Naive thymus-derived CD4-positive, alpha-beta T cell (primary cell): Measurements from ENCODE around the gene DUSP5. TPM values are rescaled to one million over a fixed set of nuclear protein-coding genes. Genes with fewer than 3 reads are reported as not detected.
A peak's percentile ranks its signal among the peaks of the same experiment; 100 is the strongest.

Source experiments
- ATAC-seq: fragments of 150-1000 bp; cut with Tn5 transposase; 2 replicates; pipeline ENCODE4 v1.10.0; 2021; ENCODE audit warnings: mild to moderate bottlenecking, moderate library complexity
- CTCF ChIA-PET: fragments of 350-600 bp; sonication (Branson Sonifier 250); formaldehyde crosslinking; loops from one replicate; lab custom pipeline; 2021; ENCODE audit warnings: antibody characterized with exemption; lab: Charles Lee
- POLR2A ChIA-PET: fragments of 350-600 bp; sonication (Branson Sonifier 250); formaldehyde crosslinking; loops from one replicate; lab custom pipeline; 2021; ENCODE audit warnings: antibody characterized with exemption, inconsistent platforms; lab: Charles Lee
- DNase-seq, 9 donors: peaks; one replicate each; pipeline versions ENCODE4 v3.0.0 to v3.0.0-alpha.2; 2020 to 2022; ENCODE audit warnings: mixed read lengths in 1 of 9
- H3K27ac ChIP-seq: one replicate; pipeline ENCODE4 v1.7.0; 2013; ENCODE audit warnings: mild to moderate bottlenecking, low read depth, low read length, moderate library complexity
- H3K27me3 ChIP-seq, 2 donors: one replicate each; pipeline ENCODE4 v1.7.0; 2013; ENCODE audit warnings: low read length in 2 of 2, mild to moderate bottlenecking in 2 of 2, moderate library complexity in 2 of 2; ENCODE audit not compliant: control insufficient read depth in 2 of 2, insufficient read depth in 2 of 2
- H3K36me3 ChIP-seq, 3 experiments: 1 replicate in 2 of 3; 2 replicates in 1 of 3; pipeline ENCODE4 v1.7.0; 2013; ENCODE audit warnings: low read length in 3 of 3, mild to moderate bottlenecking in 3 of 3, moderate library complexity in 1 of 3; ENCODE audit not compliant: insufficient read depth in 3 of 3, control insufficient read depth in 2 of 3
- H3K4me1 ChIP-seq, 2 donors: one replicate each; pipeline ENCODE4 v1.7.0; 2013; ENCODE audit warnings: low read length in 2 of 2, mild to moderate bottlenecking in 2 of 2, moderate library complexity in 1 of 2; ENCODE audit not compliant: control insufficient read depth in 2 of 2, insufficient read depth in 2 of 2
- H3K4me3 ChIP-seq: 2 replicates; pipeline ENCODE4 v1.7.0; 2013; ENCODE audit warnings: mild to moderate bottlenecking, low read length
- H3K9me3 ChIP-seq, 3 experiments: 1 replicate in 2 of 3; 2 replicates in 1 of 3; pipeline ENCODE4 v1.7.0; 2013; ENCODE audit warnings: low read length in 3 of 3; ENCODE audit not compliant: control insufficient read depth in 2 of 3
- H3K27ac Mint-ChIP-seq, 9 donors: one replicate each; pipeline ENCODE4 v1.8.0; 2020 to 2022; ENCODE audit warnings: mixed read lengths in 9 of 9, mild to moderate bottlenecking in 8 of 9, moderate library complexity in 5 of 9, inconsistent platforms in 2 of 9
- H3K27me3 Mint-ChIP-seq, 5 donors: one replicate each; pipeline ENCODE4 v1.8.0; 2021 to 2022; ENCODE audit warnings: mixed read lengths in 5 of 5, mild to moderate bottlenecking in 1 of 5
- H3K36me3 Mint-ChIP-seq, 5 donors: one replicate each; pipeline ENCODE4 v1.8.0; 2020 to 2022; ENCODE audit warnings: mixed read lengths in 5 of 5, mild to moderate bottlenecking in 3 of 5, inconsistent platforms in 1 of 5
- H3K4me1 Mint-ChIP-seq, 7 donors: one replicate each; pipeline ENCODE4 v1.8.0; 2020 to 2022; ENCODE audit warnings: mixed read lengths in 7 of 7, mild to moderate bottlenecking in 3 of 7, inconsistent platforms in 1 of 7
- H3K4me3 Mint-ChIP-seq, 10 donors: one replicate each; pipeline ENCODE4 v1.8.0; 2020 to 2022; ENCODE audit warnings: mild to moderate bottlenecking in 10 of 10, mixed read lengths in 10 of 10, moderate library complexity in 6 of 10, inconsistent platforms in 2 of 10
- H3K9me3 Mint-ChIP-seq, 11 donors: one replicate each; pipeline ENCODE4 v1.8.0; 2020 to 2022; ENCODE audit warnings: mixed read lengths in 11 of 11, mild to moderate bottlenecking in 4 of 11, inconsistent platforms in 1 of 11, moderate library complexity in 1 of 11
- intact Hi-C, 2 donors: fragments of 100-400 bp; cut with micrococcal nuclease; formaldehyde crosslinking; loops; one replicate each; pipeline ENCODE4 v1.15.1; 2023
- polyA plus RNA-seq, 2 donors: library from polyadenylated mRNA; unstranded; fragments of 300-500 nt; fragmentation: Illumina TruSeq; gene quantifications; one replicate each; pipeline ENCODE4 v1.2.3, GENCODE V29; 2021
- total RNA-seq, 6 experiments: library from RNA in 5 of 6; stranded (reverse) in 5 of 6; gene quantifications; 1 replicate in 5 of 6; 2 replicates in 1 of 6; pipeline ENCODE4 v1.2.3 and lab custom pipeline; 2021 to 2026

DUSP5 gene
- total and polyA plus RNA-seq, 7 experiments from 2014 or later = 0.17 to 57.2 (median 0.51) TPM

DNA sequence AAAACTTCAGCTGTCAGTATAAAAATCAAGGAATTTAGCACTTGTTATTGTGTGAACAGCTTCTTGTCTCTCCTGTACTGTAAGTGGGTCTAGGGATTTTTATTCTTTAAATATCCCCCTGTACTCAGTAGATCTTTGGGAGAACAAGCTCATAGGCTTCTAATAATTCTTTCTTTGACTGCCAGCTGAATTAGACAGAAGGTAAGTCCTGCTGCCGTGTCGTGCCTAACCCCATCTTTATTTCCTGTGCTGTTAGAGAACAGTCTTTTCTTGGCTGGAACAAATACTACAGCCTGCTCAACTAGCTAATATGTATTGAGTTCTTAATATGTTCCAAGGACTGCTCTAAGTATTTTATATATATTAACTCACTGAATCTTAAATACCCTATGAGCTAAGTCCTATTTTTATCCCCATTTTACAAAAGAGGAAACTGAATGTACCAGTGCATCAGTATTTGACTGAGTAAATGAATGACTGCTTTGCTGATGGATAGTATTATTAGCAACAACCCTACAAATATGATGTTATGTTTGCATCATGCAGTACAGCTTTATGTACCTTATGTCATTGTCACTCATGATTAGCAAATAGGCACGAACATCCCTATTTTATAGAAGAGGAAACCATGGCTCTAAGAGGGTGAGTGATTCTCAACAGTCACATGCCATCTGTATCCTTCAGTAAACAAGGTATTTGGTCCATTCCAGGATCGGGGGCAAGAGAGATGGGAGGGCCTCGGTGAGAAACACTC, 5.5 kb upstream of the DUSP5 start:
- Histone ChIP-seq H3K4me1 (peaks cover 7 to 14% of the 10 kb centered on the region in 2 donors), H3K27me3 (no peaks in the 10 kb centered on the region), H3K9me3 (no peaks in the 10 kb centered on the region), H3K27ac (no peak overlapping the region), H3K4me3 (no peak overlapping the region), H3K36me3 (no peaks in the 10 kb centered on the region)
- DNase-seq (no peak), ATAC-seq (peak; percentile 56)
- Mint-ChIP-seq H3K36me3 (peaks cover 0 to 8% (median 0%) of the 10 kb centered on the region in 5 donors), H3K9me3 (no peaks in the 10 kb centered on the region), H3K27me3 (peaks cover 7 to 10% (median 9%) of the 10 kb centered on the region in 5 donors), H3K4me3 (no peak overlapping the region), H3K27ac (no peak overlapping the region), H3K4me1 (peaks cover 12 to 33% (median 18%) of the 10 kb centered on the region in 7 donors)
- ChIA-PET CTCF (interaction anchor here (0.7 to 1.5 kb wide), 3 partner anchors 12 to 55 kb away, joined by 3 to 6 read pairs (median 5); no protein-coding TSS in a partner anchor), POLR2A (no interaction called here)
- intact Hi-C loops = loop anchor here in 1 of 2 donors (10.0 kb wide), 1 partner anchor 373 kb away; no protein-coding TSS in a partner anchor

DNA sequence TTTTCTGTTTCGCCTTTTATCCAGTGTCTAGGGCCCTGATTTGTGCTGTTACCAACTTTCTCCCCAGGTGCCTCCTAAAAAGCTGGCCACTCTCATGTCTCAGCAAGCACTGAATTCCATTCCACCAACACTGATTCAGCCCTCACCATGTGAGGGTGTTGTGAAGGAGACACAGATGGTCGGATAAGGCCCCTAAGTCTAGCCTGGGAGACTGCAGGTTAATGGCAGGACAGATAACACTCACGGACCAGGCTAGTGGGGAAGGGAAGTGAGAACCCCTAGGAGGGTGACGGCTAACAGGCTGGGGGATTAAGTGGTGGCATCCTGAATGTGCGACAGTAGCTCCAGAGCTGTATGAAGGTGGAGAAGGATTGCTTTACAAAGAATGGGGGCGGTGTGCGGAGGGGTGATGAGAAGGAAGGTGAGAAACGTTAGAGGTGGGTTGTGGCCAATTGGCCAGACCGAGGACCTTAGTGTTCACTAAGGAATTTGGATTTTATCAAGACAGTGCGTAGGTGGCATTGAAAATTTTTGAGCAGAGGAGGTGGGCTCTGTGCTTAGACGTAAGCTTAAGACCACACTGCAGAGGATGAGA, 3.8 kb upstream of the DUSP5 start:
- H3K4me1 ChIP-seq = peaks cover 7 to 21% of the 10 kb centered on the region in 2 donors
- peak overlapping the region in 1 of 9 donors; percentile 69 for H3K27ac Mint-ChIP-seq

DNA sequence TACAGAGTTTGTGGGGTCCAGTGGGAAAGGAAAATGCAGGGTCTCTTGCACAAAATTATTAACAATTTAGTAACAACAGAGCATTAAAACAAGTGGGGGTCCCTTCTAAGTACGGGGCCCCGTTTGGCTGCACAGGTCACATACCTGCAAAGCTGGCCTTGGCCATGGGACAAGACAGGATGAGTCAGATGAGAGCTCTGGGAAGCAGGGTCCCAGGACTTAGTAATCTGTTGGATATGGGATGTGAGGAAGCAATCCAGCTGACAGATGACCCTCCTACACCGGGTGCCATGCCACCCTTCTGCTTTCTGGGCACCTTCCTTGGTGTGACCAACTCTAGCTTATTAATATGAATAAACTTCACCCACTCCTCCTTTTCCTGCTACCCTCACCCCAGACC, 3.2 kb upstream of the DUSP5 start:
- H3K36me3 ChIP-seq = no peaks in the 10 kb centered on the region
- CTCF ChIA-PET = interaction anchor here (0.6 kb wide), 1 partner anchor 169 kb away, joined by 3 read pairs; no protein-coding TSS in a partner anchor
- peaks cover 13 to 26% of the 10 kb centered on the region in 2 donors for H3K4me1 ChIP-seq
- Mint-ChIP-seq H3K27me3 (peaks cover under 1 to 5% (median 3%) of the 10 kb centered on the region in 5 donors), H3K4me3 (peak overlapping the region in 1 of 10 donors; percentile 0), H3K27ac (peak overlapping the region in 1 of 9 donors; percentile 69), H3K9me3 (no peaks in the 10 kb centered on the region), H3K4me1 (peaks cover 21 to 31% (median 27%) of the 10 kb centered on the region in 7 donors), H3K36me3 (peaks cover 0 to 8% (median 0%) of the 10 kb centered on the region in 5 donors)
- no peaks in the 10 kb centered on the region for H3K9me3 ChIP-seq
- intact Hi-C loops = loop anchor here in 1 of 2 donors (10.0 kb wide), 1 partner anchor 370 kb away; no protein-coding TSS in a partner anchor
- ATAC-seq (no peak), DNase-seq (no peak)
- H3K27me3 ChIP-seq = no peaks in the 10 kb centered on the region
- H3K4me3 ChIP-seq = no peak overlapping the region
- no peak overlapping the region for H3K27ac ChIP-seq
- POLR2A ChIA-PET = no interaction called here

More for the DNA sequence above, 3.8 kb upstream of the DUSP5 start:
- H3K27me3 ChIP-seq = no peaks in the 10 kb centered on the region
- Mint-ChIP-seq H3K9me3 (no peaks in the 10 kb centered on the region), H3K4me3 (peak overlapping the region in 2 of 10 donors; percentile 0), H3K4me1 (peaks cover 15 to 29% (median 21%) of the 10 kb centered on the region in 7 donors), H3K27me3 (peaks cover 4 to 9% (median 6%) of the 10 kb centered on the region in 5 donors), H3K36me3 (peaks cover 0 to 8% (median 0%) of the 10 kb centered on the region in 5 donors)
- no peak overlapping the region for H3K27ac ChIP-seq
- ATAC-seq (no peak), DNase-seq (no peak)
- no peaks in the 10 kb centered on the region for H3K36me3 ChIP-seq
- intact Hi-C loops = loop anchor here in 1 of 2 donors (10.0 kb wide), 1 partner anchor 371 kb away; no protein-coding TSS in a partner anchor
- ChIA-PET POLR2A (no interaction called here), CTCF (interaction anchor here (0.6 kb wide), 1 partner anchor 169 kb away, joined by 3 read pairs; no protein-coding TSS in a partner anchor)
- H3K4me3 ChIP-seq = no peak overlapping the region
- no peaks in the 10 kb centered on the region for H3K9me3 ChIP-seq

DNA sequence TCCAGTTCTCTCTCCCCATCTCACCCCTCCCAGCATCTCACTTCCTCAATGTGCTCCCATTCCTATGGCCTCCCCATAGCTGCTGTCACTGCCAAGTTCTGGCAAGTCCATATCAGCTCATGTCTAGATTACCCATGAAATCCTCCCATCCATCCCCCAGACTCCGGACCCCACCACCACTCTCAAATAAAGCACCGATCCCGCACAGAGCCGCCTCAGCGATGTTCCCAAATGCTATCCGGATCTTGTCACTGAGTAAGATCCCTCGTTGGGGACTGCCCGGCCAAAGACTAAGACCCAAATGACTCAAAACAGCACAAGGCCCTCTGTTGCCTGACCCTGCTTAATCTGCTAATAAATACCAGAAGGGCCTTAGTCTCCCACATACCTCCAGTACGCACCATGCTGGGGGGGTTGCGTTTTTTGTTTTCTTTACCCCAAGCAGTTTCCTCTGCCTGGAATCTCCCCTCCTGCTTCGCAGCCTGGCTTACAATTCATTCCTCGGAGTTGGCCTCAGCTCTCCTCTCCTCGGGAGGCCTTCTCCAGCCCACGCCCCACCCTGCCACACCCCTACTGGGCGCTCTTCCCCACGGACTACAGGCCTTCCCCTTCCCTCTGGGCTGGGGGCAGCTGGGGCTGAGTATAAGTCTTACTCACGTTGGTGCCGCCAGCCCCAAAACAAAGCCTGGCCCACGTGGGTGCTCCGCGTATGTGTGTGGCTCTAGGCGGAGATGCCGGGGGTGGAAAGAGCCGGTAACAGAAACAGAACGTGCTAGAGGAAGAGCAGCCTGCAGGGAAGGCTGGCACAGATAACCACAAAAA, 1.8 kb upstream of the DUSP5 start:
- H3K36me3 ChIP-seq = no peaks in the 10 kb centered on the region
- peak overlapping the region; percentile 89 to 95 (median 92) for H3K4me3 Mint-ChIP-seq
- peaks cover 0 to 3% (median 0%) of the 10 kb centered on the region in 5 donors for H3K27me3 Mint-ChIP-seq
- intact Hi-C loops = loop anchor here (2.0 to 10.0 kb wide), 8 partner anchors 41 to 1951 kb away; partner anchors contain the start of genes VTI1A (in 2 of the 2), ZDHHC6 (in 2 of the 2), ACSL5 (in 1 of the 2) and ADD3 (in 1 of the 2)
- no peaks in the 10 kb centered on the region for H3K9me3 Mint-ChIP-seq
- no peaks in the 10 kb centered on the region for H3K9me3 ChIP-seq
- H3K4me1 Mint-ChIP-seq = peaks cover 35 to 46% (median 40%) of the 10 kb centered on the region in 7 donors
- DNase-seq (peak in 7 of 9 donors; percentile 26 to 62 (median 35)), ATAC-seq (no peak)
- no peak overlapping the region for H3K27ac ChIP-seq
- peaks cover 26 to 27% of the 10 kb centered on the region in 2 donors for H3K4me1 ChIP-seq
- ChIA-PET POLR2A (interaction anchor here (1.4 to 4.1 kb wide), 3 partner anchors 13 to 191 kb away, joined by 4 to 21 read pairs (median 5); partner anchors contain the start of gene SMNDC1), CTCF (interaction anchor here (0.6 to 1.3 kb wide), 2 partner anchors 142 to 190 kb away, joined by 3 to 6 read pairs; no protein-coding TSS in a partner anchor)
- H3K36me3 Mint-ChIP-seq = peaks cover 0 to 11% (median 0%) of the 10 kb centered on the region in 5 donors
- peak overlapping the region; percentile 83 to 94 (median 90) for H3K27ac Mint-ChIP-seq
- no peaks in the 10 kb centered on the region for H3K27me3 ChIP-seq
- H3K4me3 ChIP-seq = peak overlapping the region; percentile 77

DNA sequence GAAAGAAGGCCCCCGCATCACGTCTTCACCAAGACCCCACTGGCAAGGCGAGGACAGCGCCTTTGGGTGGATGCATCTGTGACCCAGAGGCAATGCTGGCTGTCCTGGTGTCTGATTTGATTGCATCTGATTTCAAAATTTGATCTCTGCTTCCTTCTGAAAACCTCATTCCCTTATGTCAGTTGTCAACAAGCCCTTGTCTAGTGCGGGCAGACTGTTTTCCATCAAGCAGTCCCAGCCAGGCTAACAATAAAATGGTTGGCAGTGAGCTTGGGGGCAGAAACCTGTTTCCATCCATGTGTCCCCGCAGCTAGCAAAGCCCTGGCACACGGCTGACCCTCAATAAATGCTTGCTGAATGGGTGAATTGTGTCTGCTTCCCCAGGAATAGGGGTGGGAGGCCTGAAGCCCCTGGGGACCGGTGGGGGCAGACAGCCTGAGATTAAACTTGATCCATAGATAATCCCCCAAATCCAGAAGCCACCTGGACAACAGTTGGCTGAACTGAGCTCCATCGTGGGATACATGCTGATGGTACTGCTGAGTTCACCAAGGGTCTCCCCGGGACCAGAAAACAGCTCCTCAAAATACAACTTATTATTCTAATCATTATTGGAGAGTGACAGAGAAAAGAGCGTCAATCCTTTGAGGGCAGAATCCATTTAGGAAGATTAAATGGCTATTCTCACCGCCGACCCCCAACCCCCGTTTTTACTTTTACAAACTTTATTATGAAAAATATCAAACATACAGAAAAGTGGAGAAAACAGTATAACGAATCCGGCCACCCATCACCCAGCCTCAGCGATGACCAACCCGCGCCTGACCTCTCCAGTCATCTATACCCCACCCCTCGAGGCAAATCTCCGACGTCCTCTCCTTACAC, 912 bp upstream of the DUSP5 start:
- no peaks in the 10 kb centered on the region for H3K36me3 ChIP-seq
- ChIA-PET CTCF (interaction anchor here (0.6 to 1.3 kb wide), 2 partner anchors 9 to 142 kb away, joined by 3 read pairs; no protein-coding TSS in a partner anchor), POLR2A (interaction anchor here (0.6 to 4.1 kb wide), 5 partner anchors 10 to 191 kb away, joined by 3 to 21 read pairs (median 4); partner anchors contain the start of gene SMNDC1)
- intact Hi-C loops = loop anchor here (1.0 to 10.0 kb wide), 19 partner anchors 33 to 1951 kb away; partner anchors contain the start of genes BBIP1 (in 2 of the 2), SHOC2 (in 2 of the 2), SMC3 (in 2 of the 2) and VTI1A (in 2 of the 2)
- peak in 3 of 9 donors; percentile 13 to 35 (median 35) for DNase-seq
- no peaks in the 10 kb centered on the region for H3K27me3 ChIP-seq
- H3K27ac ChIP-seq = peak overlapping the region; percentile 71
- ATAC-seq = no peak
- H3K27ac Mint-ChIP-seq = peak overlapping the region; percentile 83 to 94 (median 90)
- peak overlapping the region; percentile 89 to 95 (median 92) for H3K4me3 Mint-ChIP-seq
- peaks cover 0 to 15% (median 0%) of the 10 kb centered on the region in 5 donors for H3K36me3 Mint-ChIP-seq
- peaks cover 26 to 35% of the 10 kb centered on the region in 2 donors for H3K4me1 ChIP-seq
- H3K9me3 ChIP-seq = no peaks in the 10 kb centered on the region
- peak overlapping the region; percentile 77 for H3K4me3 ChIP-seq
- peaks cover 40 to 54% (median 46%) of the 10 kb centered on the region in 7 donors for H3K4me1 Mint-ChIP-seq
- no peaks in the 10 kb centered on the region for H3K9me3 Mint-ChIP-seq
- peaks cover 0 to 3% (median 0%) of the 10 kb centered on the region in 5 donors for H3K27me3 Mint-ChIP-seq
